HCT116 (cell line): Measurements from ENCODE around the gene TP53AIP1. TPM values are rescaled to one million over a fixed set of nuclear protein-coding genes. Genes with fewer than 3 reads are reported as not detected.

Experiments used
- ATAC-seq: fragments of 200-7000 bp; cut with Tn5 transposase; 2 replicates; pipeline ENCODE4 v1.9.1; 2020; ENCODE audit warnings: mild to moderate bottlenecking, moderate library complexity
- BruUV-seq: library from RNA; stranded (reverse); fragments of 400-500 nt; replicated peaks from 2 replicates; lab custom pipeline; 2021; lab: Mats Ljungman, UMichigan
- CTCF ChIA-PET: fragments of 300-600 bp; sonication (Branson Sonifier 250); formaldehyde crosslinking; loops from one replicate; lab custom pipeline; 2021; ENCODE audit warnings: antibody characterized with exemption; lab: Charles Lee
- POLR2A ChIA-PET: fragments of 300-600, 350-600 bp; sonication (Branson Sonifier 250); formaldehyde crosslinking; loops from one replicate; lab custom pipeline; 2021; ENCODE audit warnings: antibody characterized with exemption; lab: Charles Lee
- RAD21 ChIA-PET, 2 experiments: fragments of 300-600 bp; sonication (Branson Sonifier 250); formaldehyde crosslinking; loops; one replicate each; lab custom pipeline; 2023; ENCODE audit warnings: low total read pairs in 2 of 2; ENCODE audit not compliant: uncharacterized antibody in 2 of 2, unreplicated experiment in 2 of 2, low non-redundant PET in 1 of 2; lab: Charles Lee
- DNase-seq: peaks from one replicate; pipeline ENCODE4 v3.0.0-alpha.2; 2010; ENCODE audit warnings: low read depth, low spot score
- H2AFZ ChIP-seq: fragments of 200-600 bp; shearing (Covaris generic), sonication (generic); 2 replicates; pipeline ENCODE4 v1.6.1; 2017; ENCODE audit warnings: low read depth, mixed run types, mixed read lengths, antibody characterized with exemption, low read length; ENCODE audit not compliant: poor library complexity, severe bottlenecking
- H3K27ac ChIP-seq: 2 replicates; pipeline ENCODE4 v1.5.1; 2012; ENCODE audit warnings: low read depth, low read length
- H3K27me3 ChIP-seq: fragments of 200-600 bp; sonication (generic); 2 replicates; pipeline ENCODE4 v1.6.1; 2016; ENCODE audit warnings: mixed run types, low read length, mixed read lengths; ENCODE audit not compliant: insufficient read depth
- H3K36me3 ChIP-seq, 2 experiments: fragments of 200-500 bp in 1 of 2; fragments of 200-600 bp in 1 of 2; sonication (Bioruptor generic) in 1 of 2; sonication (generic) in 1 of 2; 2 replicates each; pipeline versions ENCODE4 v1.5.1 to v1.6.1; 2014 to 2016; ENCODE audit warnings: low read length in 2 of 2, inconsistent platforms in 1 of 2, mixed read lengths in 1 of 2, mixed run types in 1 of 2; ENCODE audit not compliant: insufficient read depth in 2 of 2, control insufficient read depth in 1 of 2
- H3K4me1 ChIP-seq, 2 experiments: fragments of 200-600 bp in 1 of 2; sonication (generic) in 1 of 2; 2 replicates each; pipeline versions ENCODE4 v1.5.1 to v1.6.1; 2012 to 2017; ENCODE audit warnings: low read length in 2 of 2, inconsistent platforms in 1 of 2, mild to moderate bottlenecking in 1 of 2, mixed read lengths in 1 of 2, mixed run types in 1 of 2, moderate library complexity in 1 of 2; ENCODE audit not compliant: insufficient read depth in 2 of 2, control insufficient read depth in 1 of 2
- H3K4me2 ChIP-seq: fragments of 200-600 bp; sonication (generic); 2 replicates; pipeline ENCODE4 v1.6.1; 2017; ENCODE audit warnings: mixed run types, low read length, mixed read lengths
- H3K4me3 ChIP-seq, 2 experiments: fragments of 200-600 bp in 1 of 2; sonication (generic) in 1 of 2; replicated peaks in 1 of 2; 2 replicates each; pipeline ENCODE4 v1.5.1; 2011 to 2016; ENCODE audit warnings: low read length in 2 of 2, control low read depth in 1 of 2, low read depth in 1 of 2, mild to moderate bottlenecking in 1 of 2, mixed read lengths in 1 of 2, mixed run types in 1 of 2
- H3K79me2 ChIP-seq: fragments of 200-600 bp; sonication (generic); 2 replicates; pipeline ENCODE4 v1.6.1; 2017; ENCODE audit warnings: mild to moderate bottlenecking, mixed run types, low read length, moderate library complexity, mixed read lengths; ENCODE audit not compliant: insufficient read depth
- H3K9ac ChIP-seq: fragments of 200-600 bp; sonication (generic); 2 replicates; pipeline ENCODE4 v1.6.1; 2016; ENCODE audit warnings: low read length, mixed read lengths
- H3K9me2 ChIP-seq: fragments of 200-600 bp; sonication (generic), shearing (Covaris generic); 2 replicates; pipeline ENCODE4 v1.6.1; 2017; ENCODE audit warnings: mixed run types, mild to moderate bottlenecking, moderate library complexity; ENCODE audit not compliant: insufficient read depth
- H3K9me3 ChIP-seq, 2 experiments: fragments of 200-500 bp in 1 of 2; fragments of 200-600 bp in 1 of 2; sonication (Bioruptor generic) in 1 of 2; sonication (generic) in 1 of 2; 2 replicates each; pipeline ENCODE4 v1.6.1; 2014 to 2017; ENCODE audit warnings: low read length in 2 of 2, mixed read lengths in 2 of 2, inconsistent platforms in 1 of 2, low read depth in 1 of 2, mild to moderate bottlenecking in 1 of 2, mixed run types in 1 of 2, moderate library complexity in 1 of 2; ENCODE audit not compliant: control insufficient read depth in 1 of 2, insufficient read depth in 1 of 2
- H4K20me1 ChIP-seq: fragments of 200-600 bp; sonication (generic), shearing (Covaris generic); 2 replicates; pipeline ENCODE4 v1.6.1; 2017; ENCODE audit warnings: mixed run types, mild to moderate bottlenecking, moderate library complexity; ENCODE audit not compliant: insufficient read depth
- CBX3 ChIP-seq: IDR thresholded peaks from 2 replicates; pipeline ENCODE4 v1.6.1; 2012; ENCODE audit warnings: low read depth
- CEBPB ChIP-seq: IDR thresholded peaks from 2 replicates; pipeline ENCODE4 v1.6.1; 2012; ENCODE audit warnings: low read depth
- EGR1 ChIP-seq: IDR thresholded peaks from 2 replicates; pipeline ENCODE4 v1.6.1; 2012; ENCODE audit warnings: low read depth
- EZH2phosphoT487 ChIP-seq: fragments of 200-600 bp; IDR thresholded peaks from 2 replicates; pipeline ENCODE4 v1.6.1; 2018; ENCODE audit warnings: antibody characterized with exemption, borderline replicate concordance
- FOSL1 ChIP-seq: IDR thresholded peaks from 2 replicates; pipeline ENCODE4 v1.6.1; 2012; ENCODE audit warnings: low read depth
- POLR2A ChIP-seq: IDR thresholded peaks from 2 replicates; pipeline ENCODE4 v1.7.0; 2011; ENCODE audit warnings: borderline replicate concordance; ENCODE audit not compliant: insufficient read depth, insufficient read length; ENCODE audit errors: extremely low read depth
- POLR2AphosphoS5 ChIP-seq: IDR thresholded peaks from 2 replicates; pipeline ENCODE4 v1.6.1; 2011; ENCODE audit warnings: mild to moderate bottlenecking, low read depth, low read length, moderate library complexity
- RAD21 ChIP-seq: IDR thresholded peaks from 2 replicates; pipeline ENCODE4 v1.6.1; 2012; ENCODE audit warnings: low read depth, mild to moderate bottlenecking
- SIN3A ChIP-seq: IDR thresholded peaks from 2 replicates; pipeline ENCODE4 v1.6.1; 2012; ENCODE audit warnings: low read depth
- SP1 ChIP-seq: IDR thresholded peaks from 2 replicates; pipeline ENCODE4 v1.6.1; 2012; ENCODE audit warnings: low read depth
- SRF ChIP-seq: IDR thresholded peaks from 2 replicates; pipeline ENCODE4 v1.6.1; 2012; ENCODE audit warnings: low read depth
- YY1 ChIP-seq: IDR thresholded peaks from 2 replicates; pipeline ENCODE4 v1.6.1; 2011; ENCODE audit warnings: low read length, low read depth, moderate library complexity, mild to moderate bottlenecking; ENCODE audit not compliant: insufficient replicate concordance; ENCODE audit errors: extremely low read depth
- intact Hi-C: fragments of 100-400 bp; cut with micrococcal nuclease; formaldehyde crosslinking; loops from 2 replicates; pipeline ENCODE4 v1.10.0; 2022
- total RNA-seq: library from RNA; stranded (reverse); gene quantifications from one replicate; pipeline ENCODE4 v1.2.1, GENCODE V29; 2021; ENCODE audit not compliant: unreplicated experiment
- TF ChIP-seq, protein P1 (sequence below), 3 experiments: fragments of 200-600 bp in 1 of 3; sonication (generic) in 1 of 3; IDR thresholded peaks in 2 of 3; conservative IDR thresholded peaks in 1 of 3; 2 replicates each; pipeline ENCODE4 v1.5.1; 2012 to 2017; ENCODE audit warnings: low read depth in 2 of 3, low read length in 2 of 3, antibody characterized with exemption in 1 of 3, borderline replicate concordance in 1 of 3, control low read depth in 1 of 3, mild to moderate bottlenecking in 1 of 3, mixed read lengths in 1 of 3, mixed run types in 1 of 3, moderate library complexity in 1 of 3; ENCODE audit not compliant: insufficient read depth in 1 of 3
- TF ChIP-seq, protein P2 (sequence below): IDR thresholded peaks from 2 replicates; pipeline ENCODE4 v1.6.1; 2012

Gene TP53AIP1
- total RNA-seq, 1 experiment from 2014 or later: 0.15 TPM

DNA sequence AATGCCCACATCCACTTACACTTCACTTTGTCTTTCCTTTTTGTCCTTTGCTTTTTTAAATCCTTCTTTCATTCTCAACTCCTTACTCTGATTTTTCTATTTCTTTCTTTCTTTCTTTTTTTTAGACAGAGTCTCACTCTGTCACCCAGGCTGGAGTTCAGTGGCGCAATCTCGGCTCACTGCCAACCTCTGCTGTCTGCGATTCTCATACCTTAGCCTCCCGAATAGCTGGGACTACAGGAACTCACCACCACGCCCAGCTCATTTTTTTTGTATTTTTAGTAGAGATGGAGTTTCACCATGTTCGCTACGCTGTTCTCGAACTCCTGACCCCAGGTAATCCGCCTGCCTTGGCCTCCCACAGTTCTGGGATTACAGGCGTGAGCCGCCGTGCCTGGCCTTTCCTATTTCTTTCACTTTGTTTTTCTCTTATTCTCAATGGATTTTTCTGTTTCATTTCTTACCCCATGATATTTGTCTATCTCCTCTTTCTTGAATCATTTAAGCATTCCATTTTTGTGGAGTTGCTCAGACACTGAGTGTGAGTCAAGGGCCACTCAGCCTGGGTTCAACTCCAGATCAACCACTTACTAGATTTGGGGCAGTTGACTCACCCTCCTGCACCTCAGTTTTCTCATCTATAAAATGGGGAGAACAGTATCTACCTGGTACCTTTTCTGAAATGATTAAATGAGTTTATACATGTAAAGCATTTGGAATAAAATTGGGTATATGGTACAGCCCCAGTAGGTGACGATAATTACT, 43.9 kb downstream of the TP53AIP1 start (continued):
- TF ChIP-seq, protein P1, sequence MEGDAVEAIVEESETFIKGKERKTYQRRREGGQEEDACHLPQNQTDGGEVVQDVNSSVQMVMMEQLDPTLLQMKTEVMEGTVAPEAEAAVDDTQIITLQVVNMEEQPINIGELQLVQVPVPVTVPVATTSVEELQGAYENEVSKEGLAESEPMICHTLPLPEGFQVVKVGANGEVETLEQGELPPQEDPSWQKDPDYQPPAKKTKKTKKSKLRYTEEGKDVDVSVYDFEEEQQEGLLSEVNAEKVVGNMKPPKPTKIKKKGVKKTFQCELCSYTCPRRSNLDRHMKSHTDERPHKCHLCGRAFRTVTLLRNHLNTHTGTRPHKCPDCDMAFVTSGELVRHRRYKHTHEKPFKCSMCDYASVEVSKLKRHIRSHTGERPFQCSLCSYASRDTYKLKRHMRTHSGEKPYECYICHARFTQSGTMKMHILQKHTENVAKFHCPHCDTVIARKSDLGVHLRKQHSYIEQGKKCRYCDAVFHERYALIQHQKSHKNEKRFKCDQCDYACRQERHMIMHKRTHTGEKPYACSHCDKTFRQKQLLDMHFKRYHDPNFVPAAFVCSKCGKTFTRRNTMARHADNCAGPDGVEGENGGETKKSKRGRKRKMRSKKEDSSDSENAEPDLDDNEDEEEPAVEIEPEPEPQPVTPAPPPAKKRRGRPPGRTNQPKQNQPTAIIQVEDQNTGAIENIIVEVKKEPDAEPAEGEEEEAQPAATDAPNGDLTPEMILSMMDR (IDR thresholded peaks at IDR 0.05 in 2 of 3, conservative IDR thresholded peaks at IDR 0.05 in 1 of 3; ENCODE audit: borderline replicate concordance in 1 of 3, insufficient read depth in 1 of 3, low read depth in 2 of 3, low read length in 2 of 3): no peak
- TF ChIP-seq, all 23 proteins: peak for 0

DNA sequence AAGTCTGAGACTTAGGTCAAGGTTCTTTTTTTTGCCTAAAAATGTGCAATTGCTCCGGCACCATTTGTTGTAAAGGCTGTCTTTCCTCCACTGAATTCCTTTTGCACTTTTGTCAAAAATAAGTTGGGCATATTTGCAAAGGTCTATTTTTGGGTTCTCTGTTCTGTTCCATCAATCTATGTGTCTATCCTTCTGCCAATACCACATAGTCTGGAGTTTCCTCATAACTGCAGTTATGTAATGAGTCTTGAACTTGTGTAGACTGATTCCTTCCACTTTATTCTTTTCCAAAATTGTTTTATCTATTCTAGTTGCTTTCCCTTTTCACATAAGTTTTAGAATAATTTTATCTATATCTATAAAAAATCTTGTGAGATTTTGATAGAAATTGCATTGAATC, 44.8 kb downstream of the TP53AIP1 start:
- H3K9me2 ChIP-seq: no peaks in the 10 kb centered on the region
- H4K20me1 ChIP-seq: no peaks in the 10 kb centered on the region
- POLR2A ChIA-PET: no interaction called here
- intact Hi-C loops: no loop called here
- CTCF ChIA-PET: no interaction called here
- no peak for ATAC-seq
- H3K9ac ChIP-seq: no peak overlapping the region
- TF ChIP-seq CBX3 (no peak), FOSL1 (no peak), EZH2phosphoT487 (no peak), EGR1 (no peak), CEBPB (no peak), SRF (no peak), RAD21 (no peak), SP1 (no peak), SIN3A (no peak), YY1 (no peak), POLR2AphosphoS5 (no peak), POLR2A (no peak)
- TF ChIP-seq, protein P1 (IDR thresholded peaks at IDR 0.05 in 2 of 3, conservative IDR thresholded peaks at IDR 0.05 in 1 of 3; ENCODE audit: borderline replicate concordance in 1 of 3, insufficient read depth in 1 of 3, low read depth in 2 of 3, low read length in 2 of 3): no peak
- TF ChIP-seq, protein P2, sequence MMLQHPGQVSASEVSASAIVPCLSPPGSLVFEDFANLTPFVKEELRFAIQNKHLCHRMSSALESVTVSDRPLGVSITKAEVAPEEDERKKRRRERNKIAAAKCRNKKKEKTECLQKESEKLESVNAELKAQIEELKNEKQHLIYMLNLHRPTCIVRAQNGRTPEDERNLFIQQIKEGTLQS: no peak
- no peak for DNase-seq
- no peak overlapping the region for H2AFZ ChIP-seq
- peaks cover 0 to 5% of the 10 kb centered on the region in 2 experiments; a peak in 1 of 4 replicates for H3K4me1 ChIP-seq
- BruUV-seq: no TSS peak
- H3K79me2 ChIP-seq: no peaks in the 10 kb centered on the region
- no peaks in the 10 kb centered on the region for H3K27me3 ChIP-seq
- H3K27ac ChIP-seq: no peak overlapping the region
- H3K4me2 ChIP-seq: no peak overlapping the region
- no peaks in the 10 kb centered on the region for H3K36me3 ChIP-seq
- RAD21 ChIA-PET: no interaction called here
- H3K9me3 ChIP-seq: no peaks in the 10 kb centered on the region
- no peak overlapping the region for H3K4me3 ChIP-seq
